GM10266 (cell line): Measurements from ENCODE around the gene CIAO2B.
"Not testable (repeated sequence)": the region's sequence is repeated elsewhere in the genome, so short reads cannot be mapped to it uniquely, and the experiment has no call there.

ENCODE experiments used
- DNase-seq: peaks from one replicate; pipeline ENCODE4 v3.0.0; 2012; ENCODE audit errors: extremely low spot score
- CTCF ChIP-seq: IDR thresholded peaks from 2 replicates; pipeline ENCODE4 v1.5.1; 2012; ENCODE audit warnings: mild to moderate bottlenecking, low read depth; ENCODE audit not compliant: control insufficient read depth, insufficient read depth; ENCODE audit errors: missing control alignments

CIAO2B gene

GRCh38 chr16:66942981-66943380 is 8.8 kb upstream of the CIAO2B start:
- no peak for DNase-seq
- no peak for TF ChIP-seq CTCF

GRCh38 chr16:66940236-66940635 is 6.0 kb upstream of the CIAO2B start:
- no peak for TF ChIP-seq CTCF

GRCh38 chr16:66939366-66939765 is 5.2 kb upstream of the CIAO2B start:
- DNase-seq: no peak
- TF ChIP-seq CTCF: no peak

More at GRCh38 chr16:66940236-66940635, 6.0 kb upstream of the CIAO2B start:
- no peak for DNase-seq

GRCh38 chr16:66937725-66938337 is 3.6 kb upstream of the CIAO2B start:
- no peak for TF ChIP-seq CTCF
- DNase-seq: no peak

GRCh38 chr16:66936889-66937554 is 2.8 kb upstream of the CIAO2B start:
- no peak for DNase-seq
- TF ChIP-seq CTCF: no peak

GRCh38 chr16:66936462-66936861 is 2.3 kb upstream of the CIAO2B start:
- no peak for TF ChIP-seq CTCF
- DNase-seq: no peak

- no peak for TF ChIP-seq CTCF
- no peak for DNase-seq
These were observed 1.3 kb upstream of the CIAO2B start, which contains the start of gene CES2 for GRCh38 chr16:66935314-66936011. CES2 (plus strand) TSS chr16:66935516; CDS start chr16:66935636, 120 bp downstream.

- not testable (repeated sequence) for DNase-seq
These were observed 674 bp upstream of the CIAO2B start for GRCh38 chr16:66934839-66935313.
